HL-60 (cell line): Measurements from ENCODE around the gene S100A8.

ENCODE experiments used
- DNase-seq, 2 experiments: peaks; one replicate each; pipeline ENCODE4 v3.0.0-alpha.2; 2010 to 2020; ENCODE audit warnings: low read depth in 1 of 2, low spot score in 1 of 2
- H3K27ac ChIP-seq: fragments of 250-450 bp; sonication (Bioruptor Pico); replicated peaks from 2 replicates; pipeline ENCODE4 v1.5.1; 2020; ENCODE audit warnings: mild to moderate bottlenecking, moderate library complexity
- H3K27me3 ChIP-seq: fragments of 250-450 bp; sonication (Bioruptor Pico); 2 replicates; pipeline ENCODE4 v1.5.1; 2021; ENCODE audit warnings: mild to moderate bottlenecking, moderate library complexity; ENCODE audit not compliant: insufficient read depth, poor library complexity, severe bottlenecking
- H3K4me3 ChIP-seq: replicated peaks from 2 replicates; pipeline ENCODE4 v1.5.1; 2011; ENCODE audit warnings: mild to moderate bottlenecking, control low read depth, low read length; ENCODE audit not compliant: insufficient read depth
- GABPA ChIP-seq: IDR thresholded peaks from 2 replicates; pipeline ENCODE4 v1.6.1; 2012; ENCODE audit warnings: low read depth
- POLR2AphosphoS5 ChIP-seq: IDR thresholded peaks from 2 replicates; pipeline ENCODE4 v1.6.1; 2012; ENCODE audit warnings: low read depth
- SPI1 ChIP-seq: IDR thresholded peaks from 2 replicates; pipeline ENCODE4 v1.6.1; 2012; ENCODE audit warnings: low read depth, mild to moderate bottlenecking, borderline replicate concordance
- TF ChIP-seq, protein P1 (sequence below): IDR thresholded peaks from one replicate; pipeline ENCODE4 v1.5.1; 2011; ENCODE audit warnings: low read length, control low read depth, inconsistent platforms; ENCODE audit not compliant: insufficient read depth
- TF ChIP-seq, protein P2 (sequence below): IDR thresholded peaks from 2 replicates; pipeline ENCODE4 v1.6.1; 2012; ENCODE audit warnings: low read depth; ENCODE audit not compliant: insufficient replicate concordance

The S100A8 gene

DNA sequence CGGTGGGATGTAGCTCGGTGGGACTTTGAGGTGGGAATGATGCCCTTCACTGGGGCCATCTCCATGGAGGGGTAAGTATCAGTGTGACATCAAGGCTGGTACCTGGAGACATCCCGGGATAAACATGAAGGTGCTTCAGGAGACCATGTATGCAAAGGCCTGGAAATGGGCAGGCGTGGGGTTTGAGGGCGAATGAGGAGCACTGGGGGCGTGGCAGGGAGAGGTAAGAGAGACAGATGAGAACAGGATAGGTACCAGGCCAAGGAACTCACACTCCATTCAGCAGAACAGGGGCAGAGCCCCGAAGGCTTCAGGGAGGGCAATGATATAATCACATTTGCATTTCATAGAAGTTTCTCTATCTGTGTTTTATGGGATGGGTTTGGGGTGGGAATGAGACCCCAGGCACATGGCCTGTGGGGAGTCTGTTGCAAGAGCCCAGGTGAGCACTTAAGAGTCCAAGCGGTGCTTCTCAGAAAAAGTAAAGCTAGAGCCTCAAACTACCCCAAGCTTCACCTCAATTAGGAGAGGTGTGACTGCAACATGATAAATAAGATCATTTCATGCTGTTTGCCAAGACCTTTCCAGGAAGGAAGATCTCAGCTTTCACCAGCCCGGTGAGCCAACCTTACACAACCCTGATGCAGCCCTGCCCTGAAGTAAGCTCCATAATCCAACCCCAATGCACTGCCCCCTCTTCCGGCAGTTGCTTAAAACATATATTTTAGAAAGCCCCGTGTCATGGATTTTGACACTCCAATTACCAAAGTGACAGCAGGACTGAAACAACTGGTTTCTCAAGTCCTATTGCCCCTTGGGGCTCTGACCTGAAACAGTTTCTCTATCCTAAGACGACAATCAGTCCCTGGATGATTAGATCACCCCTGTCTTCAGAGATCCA is 25.9 kb downstream of the S100A8 start:
- TF ChIP-seq, protein P1, sequence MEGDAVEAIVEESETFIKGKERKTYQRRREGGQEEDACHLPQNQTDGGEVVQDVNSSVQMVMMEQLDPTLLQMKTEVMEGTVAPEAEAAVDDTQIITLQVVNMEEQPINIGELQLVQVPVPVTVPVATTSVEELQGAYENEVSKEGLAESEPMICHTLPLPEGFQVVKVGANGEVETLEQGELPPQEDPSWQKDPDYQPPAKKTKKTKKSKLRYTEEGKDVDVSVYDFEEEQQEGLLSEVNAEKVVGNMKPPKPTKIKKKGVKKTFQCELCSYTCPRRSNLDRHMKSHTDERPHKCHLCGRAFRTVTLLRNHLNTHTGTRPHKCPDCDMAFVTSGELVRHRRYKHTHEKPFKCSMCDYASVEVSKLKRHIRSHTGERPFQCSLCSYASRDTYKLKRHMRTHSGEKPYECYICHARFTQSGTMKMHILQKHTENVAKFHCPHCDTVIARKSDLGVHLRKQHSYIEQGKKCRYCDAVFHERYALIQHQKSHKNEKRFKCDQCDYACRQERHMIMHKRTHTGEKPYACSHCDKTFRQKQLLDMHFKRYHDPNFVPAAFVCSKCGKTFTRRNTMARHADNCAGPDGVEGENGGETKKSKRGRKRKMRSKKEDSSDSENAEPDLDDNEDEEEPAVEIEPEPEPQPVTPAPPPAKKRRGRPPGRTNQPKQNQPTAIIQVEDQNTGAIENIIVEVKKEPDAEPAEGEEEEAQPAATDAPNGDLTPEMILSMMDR: no peak
- TF ChIP-seq, protein P2, sequence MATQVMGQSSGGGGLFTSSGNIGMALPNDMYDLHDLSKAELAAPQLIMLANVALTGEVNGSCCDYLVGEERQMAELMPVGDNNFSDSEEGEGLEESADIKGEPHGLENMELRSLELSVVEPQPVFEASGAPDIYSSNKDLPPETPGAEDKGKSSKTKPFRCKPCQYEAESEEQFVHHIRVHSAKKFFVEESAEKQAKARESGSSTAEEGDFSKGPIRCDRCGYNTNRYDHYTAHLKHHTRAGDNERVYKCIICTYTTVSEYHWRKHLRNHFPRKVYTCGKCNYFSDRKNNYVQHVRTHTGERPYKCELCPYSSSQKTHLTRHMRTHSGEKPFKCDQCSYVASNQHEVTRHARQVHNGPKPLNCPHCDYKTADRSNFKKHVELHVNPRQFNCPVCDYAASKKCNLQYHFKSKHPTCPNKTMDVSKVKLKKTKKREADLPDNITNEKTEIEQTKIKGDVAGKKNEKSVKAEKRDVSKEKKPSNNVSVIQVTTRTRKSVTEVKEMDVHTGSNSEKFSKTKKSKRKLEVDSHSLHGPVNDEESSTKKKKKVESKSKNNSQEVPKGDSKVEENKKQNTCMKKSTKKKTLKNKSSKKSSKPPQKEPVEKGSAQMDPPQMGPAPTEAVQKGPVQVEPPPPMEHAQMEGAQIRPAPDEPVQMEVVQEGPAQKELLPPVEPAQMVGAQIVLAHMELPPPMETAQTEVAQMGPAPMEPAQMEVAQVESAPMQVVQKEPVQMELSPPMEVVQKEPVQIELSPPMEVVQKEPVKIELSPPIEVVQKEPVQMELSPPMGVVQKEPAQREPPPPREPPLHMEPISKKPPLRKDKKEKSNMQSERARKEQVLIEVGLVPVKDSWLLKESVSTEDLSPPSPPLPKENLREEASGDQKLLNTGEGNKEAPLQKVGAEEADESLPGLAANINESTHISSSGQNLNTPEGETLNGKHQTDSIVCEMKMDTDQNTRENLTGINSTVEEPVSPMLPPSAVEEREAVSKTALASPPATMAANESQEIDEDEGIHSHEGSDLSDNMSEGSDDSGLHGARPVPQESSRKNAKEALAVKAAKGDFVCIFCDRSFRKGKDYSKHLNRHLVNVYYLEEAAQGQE: no peak
- TF ChIP-seq POLR2AphosphoS5: 0 out of 2 replicates have a peak, but pooled peaks have one; percentile 27
- peak; percentile 47 to 91 for DNase-seq
- peak overlapping the region; percentile 73 for H3K27ac ChIP-seq

DNA sequence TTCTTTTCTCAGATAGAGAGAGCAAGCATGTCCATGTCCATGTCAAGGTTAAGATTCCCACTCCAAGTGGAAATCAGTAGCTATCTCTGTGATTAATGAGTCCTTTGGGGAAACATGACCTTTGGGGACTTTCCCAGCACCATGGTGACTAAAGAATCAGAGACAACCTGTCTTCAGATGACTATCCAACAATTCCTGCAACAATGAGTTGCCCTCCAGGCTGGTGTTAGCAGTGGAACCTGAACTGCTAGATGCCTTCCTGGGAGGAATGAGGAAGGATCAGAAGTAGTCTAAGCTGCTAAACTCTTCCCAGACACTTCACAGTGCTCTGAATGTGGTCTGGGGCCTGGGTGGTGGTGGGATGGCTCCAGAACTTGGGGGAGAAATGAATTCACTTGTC is 26.7 kb downstream of the S100A8 start:
- Histone ChIP-seq H3K27me3 (no peaks in the 10 kb centered on the region), H3K4me3 (no peak overlapping the region), H3K27ac (peak overlapping the region; percentile 67)
- no peak for DNase-seq
- TF ChIP-seq GABPA: no peak
- TF ChIP-seq SPI1: no peak
- TF ChIP-seq, protein P1: no peak
- TF ChIP-seq, protein P2: no peak
- TF ChIP-seq POLR2AphosphoS5: no peak

More for the DNA sequence above, 25.9 kb downstream of the S100A8 start:
- Histone ChIP-seq H3K27me3 (no peaks in the 10 kb centered on the region), H3K4me3 (no peak overlapping the region)

DNA sequence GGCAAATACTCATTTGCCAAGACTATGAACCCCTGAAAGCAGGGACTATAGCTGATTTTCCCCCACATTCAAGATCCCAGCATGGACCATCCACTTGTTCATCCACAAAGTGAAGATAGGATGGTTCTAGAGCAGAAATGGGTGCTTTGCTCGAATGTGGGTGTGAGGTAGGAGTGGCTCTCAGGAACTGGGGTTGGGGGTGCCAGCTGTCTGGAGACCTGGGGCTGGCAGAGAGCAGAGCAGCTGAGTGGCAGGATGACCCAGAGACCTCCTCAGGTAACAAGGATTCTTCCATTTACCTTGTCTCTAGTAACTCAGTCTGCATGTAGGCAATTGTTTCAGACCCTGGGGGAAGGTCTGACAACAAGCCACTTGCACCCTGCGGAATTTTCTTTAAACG is 27.2 kb downstream of the S100A8 start:
- Histone ChIP-seq H3K27me3 (no peaks in the 10 kb centered on the region), H3K4me3 (no peak overlapping the region), H3K27ac (peak overlapping the region; percentile 24; the same call in 1 of the 2 replicates)
- no peak for DNase-seq
- TF ChIP-seq GABPA (no peak), POLR2AphosphoS5 (no peak), SPI1 (no peak)
- TF ChIP-seq, protein P1: no peak
- TF ChIP-seq, protein P2: no peak
